GM10266 (cell line): Measurements from ENCODE around the gene PCP2.

Source experiments
- DNase-seq: peaks from one replicate; pipeline ENCODE4 v3.0.0; 2012; ENCODE audit errors: extremely low spot score
- TF ChIP-seq, protein P1 (sequence below): IDR thresholded peaks from 2 replicates; pipeline ENCODE4 v1.5.1; 2012; ENCODE audit warnings: mild to moderate bottlenecking, low read depth; ENCODE audit not compliant: control insufficient read depth, insufficient read depth; ENCODE audit errors: missing control alignments

PCP2 gene

GRCh38 chr19:7677669-7678311 is 44.3 kb upstream of the PCP2 start:
- TF ChIP-seq, protein P1, sequence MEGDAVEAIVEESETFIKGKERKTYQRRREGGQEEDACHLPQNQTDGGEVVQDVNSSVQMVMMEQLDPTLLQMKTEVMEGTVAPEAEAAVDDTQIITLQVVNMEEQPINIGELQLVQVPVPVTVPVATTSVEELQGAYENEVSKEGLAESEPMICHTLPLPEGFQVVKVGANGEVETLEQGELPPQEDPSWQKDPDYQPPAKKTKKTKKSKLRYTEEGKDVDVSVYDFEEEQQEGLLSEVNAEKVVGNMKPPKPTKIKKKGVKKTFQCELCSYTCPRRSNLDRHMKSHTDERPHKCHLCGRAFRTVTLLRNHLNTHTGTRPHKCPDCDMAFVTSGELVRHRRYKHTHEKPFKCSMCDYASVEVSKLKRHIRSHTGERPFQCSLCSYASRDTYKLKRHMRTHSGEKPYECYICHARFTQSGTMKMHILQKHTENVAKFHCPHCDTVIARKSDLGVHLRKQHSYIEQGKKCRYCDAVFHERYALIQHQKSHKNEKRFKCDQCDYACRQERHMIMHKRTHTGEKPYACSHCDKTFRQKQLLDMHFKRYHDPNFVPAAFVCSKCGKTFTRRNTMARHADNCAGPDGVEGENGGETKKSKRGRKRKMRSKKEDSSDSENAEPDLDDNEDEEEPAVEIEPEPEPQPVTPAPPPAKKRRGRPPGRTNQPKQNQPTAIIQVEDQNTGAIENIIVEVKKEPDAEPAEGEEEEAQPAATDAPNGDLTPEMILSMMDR, result peak; percentile 31
- no peak for DNase-seq

- TF ChIP-seq, protein P1, result no peak
- DNase-seq, result no peak
Measured at GRCh38 chr19:7676854-7677253, 43.3 kb upstream of the PCP2 start, which contains the start of gene MCEMP1. MCEMP1 (plus strand) TSS chr19:7677090; CDS start chr19:7677121, 31 bp downstream.

GRCh38 chr19:7676376-7676775 is 42.9 kb upstream of the PCP2 start:
- DNase-seq, result no peak

DNA sequence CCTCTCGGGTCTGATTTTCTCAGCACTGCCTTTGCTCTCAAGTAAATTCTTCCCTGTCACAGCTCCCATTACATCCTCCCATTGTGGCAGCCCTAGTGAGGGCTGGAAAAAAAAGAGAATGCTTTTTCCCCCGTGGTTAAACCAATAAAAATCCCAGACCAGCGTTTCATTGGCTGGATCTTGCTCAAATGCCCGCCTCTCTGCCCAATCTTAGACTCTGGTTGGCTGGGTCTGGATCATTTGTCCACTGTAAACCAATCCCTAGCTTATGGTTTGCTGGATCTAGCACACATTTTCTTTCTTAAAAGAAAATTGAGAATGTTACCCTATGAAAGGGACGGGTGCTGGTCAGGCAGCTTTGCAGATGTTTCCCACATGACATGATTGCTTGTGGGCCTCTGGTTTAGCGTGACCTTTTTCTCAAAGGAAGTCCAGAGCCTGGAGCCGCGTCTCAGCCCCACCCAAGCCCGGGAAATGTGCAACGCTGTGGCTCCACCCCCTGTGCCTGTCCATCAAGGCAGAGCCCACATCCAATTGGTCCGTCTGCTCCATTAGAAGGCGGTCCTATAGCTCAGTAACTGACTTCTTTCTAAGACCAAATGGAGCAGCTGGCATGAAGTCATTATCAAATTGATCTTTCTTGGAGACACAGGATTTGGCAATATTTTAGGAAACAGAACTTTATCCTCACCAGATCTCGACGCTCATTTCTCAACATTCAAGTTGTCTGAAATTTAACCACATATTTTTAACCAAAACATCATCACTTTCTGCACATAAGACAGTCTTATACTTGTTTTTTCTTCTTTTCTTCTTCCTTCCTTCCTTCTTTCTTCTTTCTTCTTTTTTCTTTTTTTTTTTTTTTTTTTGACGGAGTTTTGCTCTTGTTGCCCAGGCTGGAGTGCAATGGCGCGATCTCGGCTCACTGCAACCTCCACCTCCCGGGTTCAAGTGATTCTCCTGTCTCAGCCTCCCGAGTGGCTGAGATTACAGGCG is 40.8 kb upstream of the PCP2 start:
- no peak for DNase-seq
- TF ChIP-seq, protein P1, result no peak

More at GRCh38 chr19:7676376-7676775, 42.9 kb upstream of the PCP2 start:
- TF ChIP-seq, protein P1, result no peak

- TF ChIP-seq, protein P1, result no peak
- DNase-seq, result no peak
Measured at GRCh38 chr19:7672522-7672921, 39.0 kb upstream of the PCP2 start.

- DNase-seq, result no peak
- TF ChIP-seq, protein P1, result no peak
Measured at GRCh38 chr19:7670790-7671189, 37.3 kb upstream of the PCP2 start.
